HG03108 (cell line): ENCODE measurements around the gene AKT3.

Source experiments
- ATAC-seq: cut with Tn5 transposase; IDR thresholded peaks from one replicate; pipeline ENCODE4 v1.9.1; 2021; ENCODE audit warnings: moderate library complexity; ENCODE audit not compliant: unreplicated experiment

Gene AKT3

DNA sequence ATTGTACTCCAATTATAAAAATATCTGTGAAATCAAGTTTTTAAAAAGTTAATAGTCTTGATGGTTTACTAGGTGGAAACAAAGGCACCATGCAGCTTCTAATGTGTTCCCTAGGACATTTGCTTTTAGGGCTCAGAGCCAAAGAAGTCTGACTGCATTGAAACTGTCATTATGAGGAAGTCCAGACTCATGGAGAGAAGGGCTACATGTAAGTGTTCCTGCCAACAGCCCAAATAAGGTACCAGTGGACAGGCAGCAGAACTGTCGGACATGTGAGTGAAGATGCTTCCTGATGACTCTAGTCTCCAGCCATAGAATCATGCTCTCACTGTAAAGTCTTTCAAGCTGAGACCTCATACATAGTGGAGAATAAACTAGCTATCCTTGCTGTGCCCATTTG, 287.6 kb downstream of the AKT3 start:
- no peak for ATAC-seq

DNA sequence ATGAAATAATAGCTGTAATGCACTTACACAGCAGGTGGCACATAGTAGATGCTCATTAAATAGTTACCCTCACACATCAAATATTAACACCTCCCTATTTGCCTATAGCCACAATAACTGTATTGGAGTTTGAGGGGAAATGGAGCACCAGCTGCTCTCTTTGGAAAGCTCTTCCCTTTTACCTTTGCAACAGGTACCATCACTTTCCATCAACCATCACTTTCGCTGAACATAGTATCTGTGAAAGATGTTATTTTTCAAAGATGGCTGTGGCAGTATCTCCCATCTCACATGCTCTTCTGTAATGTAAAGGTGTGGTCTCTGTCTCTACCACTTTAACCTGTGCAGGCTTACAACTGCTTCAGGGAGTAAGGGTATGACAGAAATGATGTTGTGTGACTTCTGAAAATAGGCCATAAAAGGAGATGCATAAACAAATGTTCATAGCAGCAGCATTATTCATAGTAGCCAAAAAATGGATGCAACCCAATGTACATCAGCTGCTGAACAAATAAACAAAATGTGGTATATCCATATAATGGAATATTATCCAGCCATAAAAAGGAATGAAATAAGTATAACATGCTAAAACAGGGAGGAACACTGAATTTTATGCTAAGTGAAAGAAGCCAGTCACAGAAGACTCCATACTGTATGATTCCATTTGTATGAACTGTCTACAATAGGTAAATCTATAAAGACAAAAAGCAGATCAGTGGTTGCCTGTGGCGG, 288.3 kb downstream of the AKT3 start:
- no peak for ATAC-seq

DNA sequence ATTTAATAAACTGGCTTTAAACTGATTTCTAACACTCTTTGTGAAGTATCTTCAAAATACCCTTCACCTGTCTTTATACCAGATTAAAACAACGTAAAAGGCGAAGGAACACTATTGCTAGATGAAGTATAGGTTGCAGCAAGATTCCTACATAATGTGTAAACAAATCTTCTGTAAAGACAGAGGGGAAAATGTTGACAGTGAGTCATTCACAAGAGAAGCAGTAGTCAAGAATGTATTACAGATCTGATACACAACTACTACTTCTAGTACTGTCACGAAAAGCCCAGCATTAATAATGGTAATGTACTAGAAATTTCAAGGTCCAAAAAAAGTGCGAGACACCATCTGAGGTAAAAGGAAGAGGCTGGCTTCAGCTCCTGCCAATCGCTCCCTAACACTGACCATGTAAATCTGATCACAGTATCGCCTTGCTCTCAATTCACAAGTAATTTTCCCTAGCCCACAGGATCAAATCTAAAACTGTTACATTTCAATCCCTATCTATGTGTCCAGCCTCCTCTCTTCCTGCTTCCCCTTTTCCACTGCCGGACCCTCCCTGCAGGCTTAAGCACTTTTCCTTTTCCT, 290.4 kb downstream of the AKT3 start:
- no peak for ATAC-seq

DNA sequence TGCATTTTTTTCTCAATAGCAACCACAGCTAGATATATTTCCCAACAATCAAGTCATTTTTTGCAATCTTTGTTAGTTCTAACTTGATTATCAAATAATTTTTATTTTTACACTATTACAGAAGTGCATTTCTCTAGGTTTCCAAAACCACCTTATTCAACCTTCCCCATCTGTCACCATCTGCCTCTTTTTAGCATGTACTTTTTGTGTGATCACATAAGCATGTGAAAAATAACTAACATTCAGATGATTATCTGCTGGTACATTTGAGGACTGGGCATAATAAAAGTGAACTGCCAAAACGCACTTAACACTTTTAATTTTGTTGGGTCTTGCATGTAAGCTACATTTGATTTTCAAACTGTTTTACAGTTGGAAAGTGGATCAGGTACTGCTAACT, 291.5 kb downstream of the AKT3 start:
- ATAC-seq: no peak

DNA sequence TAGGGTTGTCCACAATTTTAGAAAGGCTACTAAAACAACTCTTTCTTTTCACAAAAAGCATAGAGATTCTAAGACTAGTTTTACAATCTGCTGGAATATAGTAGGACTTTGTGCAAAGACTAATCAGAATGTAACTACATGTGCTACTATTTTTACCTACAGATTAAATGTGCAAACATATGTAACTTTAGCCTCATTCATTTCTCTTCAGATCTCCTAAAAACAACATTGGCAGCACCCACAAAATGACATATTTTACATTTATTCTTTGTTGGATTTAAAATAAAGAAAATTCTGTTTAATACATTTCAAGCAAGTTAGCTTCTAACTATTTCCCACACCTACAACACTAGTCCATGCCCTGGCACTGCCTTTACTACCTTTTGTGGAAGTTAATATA, 292.2 kb downstream of the AKT3 start:
- ATAC-seq: no peak

DNA sequence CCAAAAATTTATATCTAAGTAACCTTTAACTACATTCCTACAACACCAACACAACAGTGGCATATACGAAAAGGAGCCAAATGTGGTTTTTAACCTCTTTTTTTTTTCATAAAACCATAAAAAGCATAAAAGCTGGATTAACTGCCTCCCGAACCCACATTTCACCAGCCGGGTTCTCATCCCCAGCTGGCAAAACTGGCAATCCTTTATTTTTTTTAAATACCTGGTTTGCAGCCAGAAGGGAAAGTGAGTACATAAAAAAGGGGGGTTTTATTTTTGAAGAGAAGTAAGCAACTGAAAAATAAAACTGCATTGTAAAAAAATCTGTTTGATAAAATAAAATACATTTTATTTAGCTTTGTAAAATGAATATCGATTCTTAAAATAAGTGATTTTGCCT, 295.4 kb downstream of the AKT3 start:
- no peak for ATAC-seq

DNA sequence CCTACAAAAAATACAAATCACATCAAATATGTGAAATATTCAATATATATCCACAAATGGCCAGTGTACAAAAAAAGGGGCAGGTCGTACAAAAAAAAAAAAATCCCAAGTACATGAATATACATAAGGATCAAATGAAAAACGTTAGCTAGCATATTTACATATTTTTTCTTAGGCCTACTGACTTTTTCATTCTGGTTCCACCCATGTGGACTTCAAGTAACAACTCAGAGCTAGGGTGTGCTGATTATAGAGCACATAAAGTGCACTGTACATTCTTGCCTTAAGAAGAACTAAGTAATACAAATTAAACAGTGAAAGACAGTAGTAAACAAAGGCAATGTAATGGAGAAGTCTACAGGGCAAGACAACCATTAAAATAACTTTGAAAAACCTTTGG, 297.0 kb downstream of the AKT3 start:
- no peak for ATAC-seq

DNA sequence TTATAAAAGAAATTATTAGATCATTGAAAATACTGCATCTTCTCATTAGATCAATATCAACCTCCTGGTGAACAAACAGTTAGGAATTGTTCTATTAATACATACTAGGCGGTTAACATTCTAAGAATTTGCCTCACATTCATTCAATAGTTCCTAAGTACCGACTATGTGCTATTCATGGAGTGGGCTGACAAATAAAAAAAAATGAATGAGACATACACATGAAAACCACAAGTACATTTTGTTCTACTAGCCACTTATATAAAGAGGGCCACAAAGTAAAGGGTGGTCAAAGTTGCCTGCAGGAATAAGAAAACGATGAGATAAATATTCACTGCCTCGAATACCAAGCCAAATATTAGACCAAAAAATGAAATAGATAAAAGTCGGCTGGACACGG, 299.8 kb downstream of the AKT3 start:
- ATAC-seq: no peak

DNA sequence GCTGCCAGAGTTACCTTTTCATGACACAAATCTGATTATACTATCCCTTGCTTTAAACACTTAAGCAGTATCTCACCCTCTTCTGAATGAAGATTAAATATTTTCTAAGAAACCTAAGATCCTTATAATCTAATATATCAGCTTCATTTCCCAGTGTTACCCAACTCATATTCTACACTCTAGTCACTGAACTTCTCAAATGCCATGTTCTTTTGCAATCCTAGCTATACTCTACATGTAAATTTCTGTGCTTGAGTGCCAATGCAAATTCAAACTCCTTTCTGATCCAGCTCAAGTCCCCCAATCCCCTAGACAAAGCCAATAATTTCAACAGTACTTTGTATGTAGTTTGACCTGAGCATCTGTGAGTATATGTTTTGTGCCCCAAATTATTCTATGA, 300.3 kb downstream of the AKT3 start:
- no peak for ATAC-seq

DNA sequence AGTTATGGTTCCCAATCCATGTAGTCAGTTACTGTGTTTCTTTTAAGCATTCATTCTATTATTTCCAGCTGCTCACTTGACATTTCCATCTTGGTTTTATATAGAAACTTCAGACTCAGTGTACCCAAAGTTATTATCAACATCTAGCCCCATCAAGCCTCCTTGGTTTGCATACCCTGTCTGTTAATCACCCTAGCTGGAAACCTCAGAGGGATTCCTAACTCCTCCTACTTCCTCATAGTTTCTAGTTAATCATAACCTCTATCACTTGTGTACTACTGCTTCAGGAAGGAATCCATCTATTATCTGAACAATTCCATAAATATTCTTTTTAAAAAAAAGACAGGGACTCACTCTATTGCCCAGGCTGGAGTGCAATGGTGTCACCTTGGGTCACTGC, 300.9 kb downstream of the AKT3 start:
- no peak for ATAC-seq

DNA sequence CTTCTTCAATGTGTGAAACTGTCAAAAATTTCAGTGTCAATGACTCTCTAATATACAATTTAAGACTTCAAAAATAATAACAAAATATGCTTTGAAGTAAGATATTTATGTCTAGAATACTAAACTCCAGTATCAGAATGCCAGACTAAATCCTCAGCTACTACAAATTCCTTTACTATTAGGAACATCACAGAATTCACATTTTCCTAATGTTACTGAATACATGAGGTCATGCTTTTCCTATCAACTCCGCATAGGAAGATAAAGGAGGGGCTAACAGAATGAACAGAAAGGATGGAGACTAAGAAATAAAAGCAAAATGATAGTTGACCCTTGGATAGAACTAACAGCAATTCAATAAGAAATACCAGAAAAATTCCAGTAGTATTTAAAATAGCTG, 301.5 kb downstream of the AKT3 start:
- no peak for ATAC-seq

DNA sequence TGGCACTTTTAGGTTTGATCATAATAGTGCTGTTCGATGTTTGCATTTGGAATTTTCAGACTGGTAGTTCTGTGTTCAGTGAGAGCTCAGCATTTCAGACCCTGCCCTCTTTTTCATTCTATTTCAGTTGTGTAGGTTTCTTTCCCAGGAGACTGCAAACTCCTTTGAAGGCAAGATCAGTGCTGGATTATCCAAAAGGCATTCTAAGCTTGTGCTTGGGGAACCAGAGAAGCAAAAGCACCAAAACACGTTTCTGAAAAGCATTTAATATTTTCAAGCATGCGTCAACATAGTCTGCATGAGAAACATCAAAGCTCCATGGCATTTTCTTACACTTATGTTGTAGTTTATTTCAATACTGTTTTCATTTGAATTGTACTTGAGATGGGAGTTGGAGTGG, 302.2 kb downstream of the AKT3 start:
- no peak for ATAC-seq

DNA sequence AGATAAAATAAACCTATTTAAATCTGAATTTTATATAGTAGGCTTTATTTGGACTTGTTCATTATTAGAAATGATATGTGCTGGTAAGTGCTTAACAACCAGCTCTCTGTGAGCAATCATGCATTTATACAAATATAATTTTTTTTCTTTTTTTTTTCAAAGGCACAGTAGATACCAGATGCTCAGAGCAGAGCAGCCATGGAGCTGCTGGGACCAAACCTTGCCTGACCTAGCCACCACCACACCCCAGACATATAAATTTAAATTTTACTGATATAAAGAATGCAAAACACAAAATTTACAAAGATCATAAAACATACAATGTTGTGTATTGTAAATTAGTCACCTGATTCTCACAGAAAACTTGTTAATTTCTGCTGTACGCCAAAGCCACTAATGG, 303.6 kb downstream of the AKT3 start:
- no peak for ATAC-seq

DNA sequence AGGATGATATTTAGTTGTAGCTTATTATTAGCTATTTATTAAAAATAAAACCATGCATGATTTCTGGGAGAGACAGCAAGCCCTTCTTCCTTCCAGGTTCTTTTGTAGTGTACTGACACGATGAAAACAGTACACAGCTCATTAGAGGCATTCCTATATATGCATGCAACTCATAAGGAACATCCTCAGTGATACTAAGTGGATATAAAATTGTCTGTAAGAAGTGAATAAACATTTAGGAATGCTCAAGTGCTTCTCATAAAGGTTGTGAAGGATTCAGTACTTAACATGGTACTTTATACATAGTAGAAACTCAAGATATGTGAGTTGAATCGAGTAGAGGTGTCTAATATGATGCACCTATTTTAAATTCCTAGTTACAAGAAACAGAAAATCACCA, 306.5 kb downstream of the AKT3 start:
- no peak for ATAC-seq

DNA sequence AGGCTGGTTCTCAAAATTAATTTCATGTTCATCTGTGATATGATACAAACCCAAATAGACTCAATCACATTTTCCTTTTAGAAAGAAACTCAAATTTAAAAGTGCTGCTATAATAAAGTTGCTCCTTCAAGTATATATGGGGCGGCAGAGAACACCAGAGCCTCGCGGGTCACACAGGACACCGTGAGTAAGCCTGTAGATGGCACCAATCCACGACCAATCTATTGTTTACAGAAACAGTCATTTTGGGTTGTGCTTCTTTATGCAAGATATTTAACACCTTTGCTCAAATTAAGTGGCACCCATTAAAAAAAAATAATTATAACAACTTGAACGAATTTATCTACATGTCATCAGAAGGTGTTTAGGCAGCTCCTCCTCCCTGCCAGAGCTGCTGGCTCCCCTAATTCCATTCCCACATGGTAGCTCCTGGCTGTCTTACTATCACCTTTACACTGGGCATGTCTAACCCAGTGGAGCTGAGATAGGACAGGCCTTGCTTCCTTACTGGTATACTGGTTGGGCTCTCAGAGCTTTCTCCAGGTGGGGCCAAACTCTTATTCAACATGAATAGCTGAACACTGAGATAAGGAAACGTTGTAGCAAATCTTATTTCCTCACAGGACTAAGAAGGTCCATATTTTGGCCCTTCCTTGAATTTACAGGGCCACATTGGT, 307.2 kb downstream of the AKT3 start:
- ATAC-seq: no peak

DNA sequence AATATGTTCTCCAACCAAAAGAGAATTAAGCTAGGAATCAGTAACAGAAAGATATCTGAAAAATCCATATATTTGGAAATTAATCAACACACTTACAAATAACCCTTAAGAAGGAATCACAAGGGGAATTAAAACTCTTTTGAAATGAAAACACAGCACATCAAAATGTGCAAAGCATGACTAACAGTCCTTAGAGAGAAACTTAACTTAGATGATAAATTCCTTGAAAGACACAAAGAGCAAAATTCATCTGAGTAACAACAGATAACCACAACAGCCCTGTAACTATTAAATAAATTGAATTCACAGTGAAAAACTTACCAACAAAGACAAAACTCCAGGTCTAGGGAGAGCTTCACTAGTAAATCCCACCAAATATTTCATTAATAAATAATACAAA, 310.4 kb downstream of the AKT3 start:
- no peak for ATAC-seq

DNA sequence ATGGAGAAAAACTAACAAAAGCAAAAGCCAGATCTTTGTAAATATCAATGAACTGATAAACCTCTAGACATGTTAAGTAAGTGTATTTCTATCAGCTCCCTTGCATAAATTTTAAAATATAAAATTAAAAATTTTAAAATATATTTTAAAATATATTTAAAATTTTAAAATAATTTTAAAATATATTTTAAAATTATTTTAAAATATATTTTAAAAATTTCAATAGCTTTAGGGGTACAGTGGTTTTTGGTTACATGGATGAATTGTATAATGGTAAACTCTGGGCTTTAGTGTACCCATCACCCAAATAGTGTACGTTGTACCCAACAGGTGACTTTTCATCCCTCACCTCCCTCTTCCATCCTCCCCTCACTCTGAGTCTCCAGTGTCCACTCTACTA, 315.0 kb downstream of the AKT3 start:
- ATAC-seq: no peak

DNA sequence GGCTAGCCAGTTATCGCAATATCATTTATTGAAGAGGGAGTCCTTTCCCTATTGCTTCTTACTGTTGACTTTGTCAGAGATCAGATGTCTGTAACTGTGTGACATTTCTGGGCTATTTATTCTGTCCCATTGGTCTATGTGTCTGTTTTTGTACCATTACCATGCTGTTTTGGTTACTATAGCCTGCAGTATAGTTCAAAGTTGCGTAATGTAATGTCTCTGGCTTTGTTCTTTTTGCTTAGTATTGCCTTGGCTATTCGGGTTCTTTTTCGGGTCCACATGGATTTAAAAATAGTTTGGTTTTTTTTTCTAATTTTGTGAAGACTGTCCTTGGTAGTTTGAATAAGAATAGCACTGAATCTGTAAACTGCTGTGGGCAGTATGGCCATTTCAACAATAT, 320.5 kb downstream of the AKT3 start:
- no peak for ATAC-seq

DNA sequence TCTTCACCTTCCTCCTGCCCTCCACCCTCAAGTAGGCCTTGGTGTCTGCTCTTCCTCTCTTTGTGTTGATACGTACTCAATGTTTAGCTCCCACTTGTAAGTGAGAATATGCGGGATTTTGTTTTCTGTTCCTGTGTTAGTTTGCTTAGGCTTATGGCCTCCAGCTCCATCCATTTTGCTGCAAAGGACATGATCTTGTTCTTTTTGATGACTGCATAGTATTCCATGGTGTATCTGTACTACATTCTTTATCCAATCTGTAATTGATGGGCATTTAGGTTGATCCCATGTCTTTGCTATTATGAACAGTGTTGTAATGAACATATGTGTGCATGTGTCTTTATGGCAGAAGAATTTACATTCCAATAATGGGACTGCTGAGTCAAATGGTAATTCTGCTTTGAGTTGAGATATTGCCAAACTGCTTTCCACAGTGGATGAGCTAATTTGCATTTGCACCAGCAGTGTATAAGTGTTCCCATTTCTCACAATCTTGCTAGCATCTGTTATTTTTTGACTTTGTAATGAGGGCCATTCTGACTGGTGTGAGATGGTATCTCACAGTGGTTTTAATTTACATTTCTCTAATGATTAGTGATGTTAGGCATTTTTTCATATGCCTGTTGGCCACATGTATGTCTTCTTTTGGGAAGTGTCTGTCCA, 321.5 kb downstream of the AKT3 start:
- no peak for ATAC-seq

DNA sequence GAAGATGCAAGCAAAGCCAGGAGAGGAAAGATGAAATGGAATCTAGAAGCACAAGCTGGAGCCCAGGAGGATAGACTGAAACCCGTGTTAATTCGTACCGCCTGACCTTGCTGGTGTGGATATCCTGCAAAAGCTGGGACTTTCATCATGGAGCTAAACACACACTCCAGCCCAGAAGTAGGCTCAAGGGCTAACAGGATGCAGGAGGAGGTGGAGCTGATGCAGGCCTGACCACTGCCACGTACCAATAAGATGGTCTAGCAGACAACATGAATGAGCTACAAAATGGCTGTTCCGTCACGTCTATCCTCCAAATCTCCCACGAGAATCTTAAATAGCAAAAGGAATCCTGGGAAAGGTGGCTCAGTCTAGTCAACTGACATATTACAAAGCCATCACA, 323.9 kb downstream of the AKT3 start:
- no peak for ATAC-seq

DNA sequence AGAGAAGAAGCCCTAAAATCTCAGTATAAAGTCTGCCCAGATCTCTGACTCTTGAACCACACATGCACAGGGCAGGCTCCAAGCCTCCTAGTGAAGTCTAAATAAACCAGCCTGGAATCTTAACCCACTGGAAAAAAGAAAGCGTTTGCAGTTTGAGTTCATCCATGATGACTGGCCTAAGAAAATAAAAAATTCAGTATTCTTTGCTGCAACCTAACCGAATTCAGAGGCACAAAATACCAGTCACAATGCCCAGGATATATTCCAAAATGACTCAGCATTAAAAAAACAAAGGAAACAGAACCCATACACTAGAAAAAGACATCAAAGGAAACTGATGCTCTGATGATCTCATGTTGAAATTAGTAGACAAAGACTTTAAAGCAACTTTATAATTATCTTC, 325.0 kb downstream of the AKT3 start:
- ATAC-seq: no peak

DNA sequence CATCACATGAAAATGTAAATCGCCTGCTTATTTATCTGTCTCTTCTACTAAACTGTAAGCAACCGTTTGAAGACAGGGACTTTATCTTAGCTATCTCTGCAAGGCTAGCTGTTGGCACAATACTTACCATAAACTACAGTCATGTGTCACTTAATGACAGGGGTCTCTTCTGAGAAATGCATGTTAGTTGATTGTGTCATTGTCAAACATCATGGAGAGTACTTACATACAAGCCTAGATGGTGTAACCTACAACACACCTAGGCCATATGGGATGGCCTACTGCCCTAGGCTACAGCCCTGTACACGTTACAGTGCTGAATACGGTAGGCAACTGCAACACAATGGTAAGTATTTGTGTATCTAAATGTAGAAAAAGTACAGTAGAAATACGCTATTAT, 326.3 kb downstream of the AKT3 start:
- ATAC-seq: no peak
